ENCODE results near the gene FOXP1.

FOXP1 gene

DNA sequence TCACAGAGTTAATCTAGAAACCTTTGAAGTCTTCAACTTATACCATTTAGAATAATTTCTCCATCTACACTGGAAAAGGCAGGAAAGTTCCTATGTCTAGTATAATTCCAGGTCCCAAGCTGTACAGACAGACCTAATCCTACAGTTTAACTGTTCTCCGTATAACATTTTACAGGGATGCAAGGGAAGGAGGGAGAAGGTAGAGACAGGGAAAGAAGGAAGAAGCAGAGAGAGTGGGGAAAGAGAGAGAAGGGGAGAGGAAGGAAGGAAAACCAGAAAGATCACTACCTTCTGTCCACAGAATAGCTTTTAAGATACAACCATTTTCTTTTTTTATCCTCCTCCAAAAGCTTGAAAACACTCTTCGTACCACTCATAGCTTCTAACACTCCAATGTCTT is 185.8 kb downstream of the FOXP1 start:
- DNase-seq (ENCODE audit: low spot score) = no peak

GRCh38 chr3:71397046-71397445 is 186.5 kb downstream of the FOXP1 start:
- DNase-seq (ENCODE audit: low spot score) = no peak

DNA sequence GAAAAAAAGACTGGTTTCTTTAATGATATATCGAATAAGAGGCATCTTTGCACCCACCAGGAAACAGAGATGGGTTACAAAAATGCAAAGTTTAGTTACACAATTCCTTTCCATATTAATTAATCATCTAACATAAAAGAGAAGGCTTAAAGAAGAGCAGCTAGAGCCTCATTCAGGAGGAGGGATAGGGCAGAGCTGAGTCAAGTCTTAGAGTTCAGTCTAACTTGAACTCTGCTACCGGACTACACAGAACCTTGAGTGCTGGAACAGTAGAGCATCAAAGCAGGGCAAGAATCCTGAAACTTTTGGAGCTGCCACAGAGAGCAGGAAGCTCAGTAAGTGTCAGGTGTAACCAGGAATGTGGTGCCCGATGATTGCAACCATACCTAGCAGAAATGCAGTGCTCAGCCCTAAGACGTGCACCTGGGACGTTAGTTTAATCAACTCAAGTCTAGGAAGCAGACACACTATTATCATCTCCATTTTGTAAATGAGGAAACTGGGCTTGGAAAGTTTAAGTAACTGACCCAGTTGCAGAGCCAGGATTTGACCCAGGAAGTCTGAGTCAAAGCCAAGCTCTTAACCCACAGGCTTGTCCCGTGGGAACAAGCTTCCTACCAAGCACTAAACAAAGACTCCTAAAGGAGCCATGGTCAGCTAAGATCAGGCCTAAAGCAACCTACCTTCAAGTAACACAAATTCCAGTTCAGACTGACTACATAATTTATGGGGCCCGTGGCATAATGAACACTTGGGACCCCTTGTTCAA is 187.4 kb downstream of the FOXP1 start:
- DNase-seq (ENCODE audit: low spot score) = no peak

- no peak for DNase-seq (ENCODE audit: low spot score)
Measured at GRCh38 chr3:71395470-71395869, 188.1 kb downstream of the FOXP1 start.

DNA sequence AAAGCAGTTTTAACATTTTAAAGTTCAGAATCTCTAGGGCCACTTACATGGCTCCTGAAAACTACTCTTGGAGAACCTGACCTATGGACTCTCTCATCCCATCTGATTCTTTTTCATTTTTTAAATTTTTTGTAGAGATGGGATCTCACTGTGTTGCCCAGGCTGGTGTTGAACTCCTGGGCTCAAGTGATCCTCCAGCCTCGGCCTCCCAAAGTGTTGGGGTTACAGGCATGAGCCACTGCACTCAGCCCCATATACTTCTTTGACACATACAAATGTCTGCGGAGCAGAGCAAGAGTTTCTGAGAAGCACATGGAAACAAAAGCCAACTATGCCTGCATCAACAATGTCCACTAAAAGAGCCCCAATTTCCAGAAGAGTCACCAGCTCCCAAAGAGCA is 189.8 kb downstream of the FOXP1 start:
- DNase-seq (ENCODE audit: low spot score) = no peak

DNA sequence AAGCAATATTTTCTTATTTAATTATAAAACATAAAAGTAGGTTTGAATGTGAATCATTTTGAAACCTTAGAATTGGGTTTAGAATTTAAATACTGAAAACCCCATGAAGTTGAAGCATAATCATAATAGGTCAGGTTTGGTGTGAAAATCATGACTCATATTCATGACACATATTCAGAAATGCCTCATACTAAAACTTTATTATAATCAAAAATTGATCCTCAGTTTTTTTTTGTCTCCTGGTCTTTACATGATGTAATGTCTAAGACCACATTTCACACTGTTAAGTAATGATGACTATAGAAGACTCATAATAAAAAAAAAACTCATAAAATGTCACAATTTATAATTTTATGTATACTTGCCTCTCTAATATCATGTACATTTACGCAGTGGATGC is 190.4 kb downstream of the FOXP1 start:
- DNase-seq (ENCODE audit: low spot score) = peak; percentile 58

GRCh38 chr3:71392251-71392650 is 191.3 kb downstream of the FOXP1 start:
- peak; percentile 32 for DNase-seq (ENCODE audit: low spot score)

DNA sequence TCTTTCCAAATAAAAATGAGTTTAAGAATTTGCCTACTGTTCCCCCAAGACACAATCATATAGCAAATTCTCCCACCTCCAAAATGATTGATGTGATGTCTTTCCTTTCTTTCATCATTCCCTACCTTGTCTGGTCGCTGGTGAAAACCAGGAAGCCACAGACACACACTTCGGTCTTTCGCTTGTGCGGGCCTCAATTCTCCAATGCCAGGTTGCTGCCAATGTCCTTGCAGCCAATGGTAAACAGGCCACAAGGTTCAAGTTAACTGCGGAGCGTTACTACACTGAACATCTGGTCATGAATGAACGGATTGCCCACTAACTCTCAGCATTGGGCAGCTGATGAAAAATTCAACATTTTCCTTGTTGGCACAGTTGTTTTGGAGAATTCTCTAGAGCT is 192.2 kb downstream of the FOXP1 start:
- DNase-seq (ENCODE audit: low spot score) = no peak

DNA sequence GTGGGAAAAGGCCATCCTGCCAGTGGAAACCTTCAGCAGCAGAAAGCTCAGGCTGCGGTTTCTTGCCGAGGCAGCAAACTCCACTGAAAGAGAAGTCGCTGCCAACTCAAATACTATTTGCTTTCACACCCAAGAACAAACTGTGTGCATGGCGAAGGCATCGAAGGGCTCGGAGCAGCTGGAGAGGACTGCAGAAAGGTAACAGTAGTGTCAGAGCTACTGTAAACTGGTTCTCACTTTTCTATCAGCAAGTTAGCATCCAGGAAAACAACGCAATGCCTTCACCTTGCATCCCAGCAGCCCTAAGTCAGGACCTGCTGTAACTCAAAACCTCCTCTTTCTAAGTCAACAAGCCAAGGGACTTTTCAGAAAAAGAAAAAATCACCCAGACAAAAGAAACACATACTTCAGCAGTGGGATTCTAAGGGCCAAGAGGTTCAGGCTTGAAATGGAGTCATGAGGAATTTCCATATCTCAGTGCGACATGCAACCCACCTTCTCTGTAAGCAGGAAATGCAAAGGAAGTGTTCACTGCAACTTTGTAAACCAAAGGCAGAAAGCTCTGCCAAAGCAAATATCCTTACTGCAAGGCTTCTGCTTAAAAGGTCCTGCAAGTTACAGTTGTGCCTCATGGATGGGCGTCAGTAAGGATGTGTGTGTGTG is 193.5 kb downstream of the FOXP1 start:
- DNase-seq (ENCODE audit: low spot score) = no peak

GRCh38 chr3:71389191-71389590 is 194.3 kb downstream of the FOXP1 start:
- no peak for DNase-seq (ENCODE audit: low spot score)

DNA sequence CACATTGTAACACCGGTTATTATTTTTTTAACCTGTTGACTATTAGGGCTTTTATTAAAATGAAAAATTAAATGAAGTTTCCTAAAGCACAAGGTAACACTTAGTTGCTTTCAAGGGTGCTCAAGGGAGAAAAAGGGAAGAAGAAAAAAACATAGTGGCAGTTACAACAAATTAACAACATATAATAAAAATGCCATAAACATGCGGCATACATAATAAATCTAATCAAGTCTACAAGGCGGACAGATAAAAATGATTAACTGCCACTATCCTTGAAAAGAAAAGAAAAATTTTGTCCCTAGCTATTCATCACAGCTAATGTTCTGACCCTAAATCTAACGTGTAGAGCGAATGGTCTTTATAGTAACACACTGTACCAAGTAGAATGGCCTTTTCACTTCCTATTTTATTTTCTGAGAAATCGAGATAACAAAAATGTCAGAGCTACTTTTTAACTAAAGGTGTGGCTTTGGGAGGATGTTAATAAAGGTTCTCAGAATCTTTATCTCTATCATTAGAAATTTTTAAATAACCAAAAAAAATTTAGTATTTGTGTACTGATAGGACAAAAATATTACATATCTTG is 194.9 kb downstream of the FOXP1 start:
- DNase-seq (ENCODE audit: low spot score) = no peak

GRCh38 chr3:71387586-71387985 is 195.9 kb downstream of the FOXP1 start:
- no peak for DNase-seq (ENCODE audit: low spot score)

DNA sequence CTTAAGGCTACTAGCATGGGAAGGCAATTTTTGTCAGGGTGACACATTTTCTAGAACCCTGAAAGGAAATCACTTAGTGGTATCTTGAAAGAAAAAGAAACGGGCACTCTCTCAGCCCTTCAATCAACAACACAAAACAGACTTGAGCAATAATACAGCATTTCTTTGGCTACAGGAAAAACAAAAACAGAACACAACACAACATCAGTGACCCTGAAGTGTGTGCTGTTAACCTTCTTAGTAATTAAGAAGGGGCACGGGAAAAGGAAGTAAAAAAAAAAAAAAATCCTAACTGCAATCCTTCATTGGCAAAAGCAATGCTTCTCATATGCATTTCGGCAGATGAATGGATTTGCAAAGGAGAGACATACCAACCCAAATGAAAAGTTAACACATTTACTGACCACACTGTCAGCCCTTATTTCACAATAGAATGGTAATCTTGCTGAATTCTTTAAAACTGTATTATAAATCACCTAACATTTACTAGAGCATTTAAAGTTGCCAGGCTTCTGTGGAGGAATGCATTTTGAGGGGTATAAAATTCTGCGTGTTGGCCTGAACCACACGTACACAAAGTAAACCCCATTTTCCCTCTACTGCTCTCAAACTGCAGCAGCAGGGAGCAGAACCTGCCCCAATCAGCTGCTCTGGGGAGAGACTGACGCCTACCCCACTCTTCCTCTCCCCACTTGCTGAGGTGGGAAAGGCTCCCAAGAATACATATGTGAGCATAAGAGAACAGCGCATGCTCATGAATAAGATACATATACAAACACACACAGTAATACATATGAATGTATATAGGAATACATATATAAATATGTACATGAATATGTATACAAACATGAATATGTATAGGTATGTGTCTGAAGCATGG is 198.5 kb downstream of the FOXP1 start:
- no peak for DNase-seq (ENCODE audit: low spot score)

- no peak for DNase-seq (ENCODE audit: low spot score)
Measured at GRCh38 chr3:71384388-71384787, 199.1 kb downstream of the FOXP1 start.

DNA sequence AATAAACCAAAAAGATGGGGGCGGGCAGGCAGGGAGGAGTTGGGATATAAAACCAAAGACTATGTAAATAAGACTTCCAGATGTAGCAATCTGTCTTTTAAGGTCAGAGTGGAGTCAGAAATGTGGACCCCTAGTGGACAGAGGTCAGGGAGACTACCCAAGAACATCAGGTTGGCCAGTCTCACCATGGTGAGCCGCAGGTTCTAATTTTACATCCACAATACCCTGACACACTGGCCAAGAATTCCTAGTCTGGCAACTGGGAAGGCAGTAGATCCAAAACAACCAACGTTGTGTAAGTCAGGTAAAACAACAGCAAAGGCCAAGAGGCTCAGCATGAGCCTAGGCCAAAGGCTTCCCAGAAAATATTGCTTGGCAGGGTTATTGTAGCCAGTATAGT is 203.4 kb downstream of the FOXP1 start:
- DNase-seq (ENCODE audit: low spot score) = no peak

DNA sequence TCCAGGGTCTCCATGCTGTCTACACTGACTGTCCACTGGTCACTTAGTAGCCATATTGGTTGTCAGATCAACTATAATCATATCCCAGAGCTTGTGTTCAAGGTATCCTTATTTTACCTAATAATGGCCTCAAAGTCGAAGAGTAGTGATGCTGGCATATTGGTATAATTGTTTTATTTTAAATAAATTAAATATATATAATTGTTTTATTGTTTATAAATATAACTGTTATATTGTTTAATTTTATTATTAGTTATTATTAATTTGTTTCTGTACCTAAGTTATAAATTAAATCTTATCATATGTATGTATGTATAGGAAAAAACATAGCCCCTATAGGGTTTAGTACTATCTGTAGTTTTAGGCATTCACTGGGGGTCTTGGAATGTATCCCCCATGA is 205.0 kb downstream of the FOXP1 start:
- DNase-seq (ENCODE audit: low spot score) = no peak

DNA sequence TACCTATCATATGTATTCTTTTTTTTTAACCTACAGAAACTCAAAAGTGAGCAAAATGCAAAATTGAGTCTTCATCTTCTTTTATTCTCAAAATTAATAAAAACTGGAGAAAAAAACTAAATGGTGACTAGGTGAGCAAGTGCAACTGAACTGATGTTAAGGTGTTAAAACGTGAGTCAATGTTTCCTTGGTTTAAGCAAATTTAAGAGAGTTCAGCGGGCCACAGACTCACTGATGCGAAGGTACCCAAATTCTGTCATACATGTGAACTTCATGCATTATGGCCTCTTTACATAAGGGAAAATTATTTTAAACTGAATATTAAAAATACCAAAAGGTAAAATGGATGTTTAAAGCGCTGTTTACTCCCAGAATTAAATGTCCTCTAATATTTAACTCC is 206.6 kb downstream of the FOXP1 start:
- no peak for DNase-seq (ENCODE audit: low spot score)

DNA sequence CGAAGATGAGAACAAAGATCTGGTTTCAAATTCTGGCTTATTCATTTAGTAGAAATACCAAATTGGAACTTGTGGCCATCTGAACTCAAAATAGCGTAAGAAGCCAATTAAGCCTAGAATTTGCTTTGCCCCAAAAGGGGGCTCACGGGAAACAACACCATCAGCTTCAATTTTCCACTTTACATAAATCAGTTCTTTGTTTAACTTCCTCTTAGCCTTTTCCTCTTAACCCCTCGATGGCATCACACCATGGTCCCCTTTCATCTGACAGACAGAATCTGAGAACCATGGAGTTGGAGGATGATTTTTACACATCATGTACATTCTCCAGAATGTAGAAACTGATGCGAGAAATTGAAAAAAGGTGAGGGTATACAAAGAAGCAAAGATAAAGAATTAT is 207.0 kb downstream of the FOXP1 start:
- DNase-seq (ENCODE audit: low spot score) = no peak

- DNase-seq (ENCODE audit: low spot score) = no peak
Measured at GRCh38 chr3:71374582-71374981, 208.9 kb downstream of the FOXP1 start.

DNA sequence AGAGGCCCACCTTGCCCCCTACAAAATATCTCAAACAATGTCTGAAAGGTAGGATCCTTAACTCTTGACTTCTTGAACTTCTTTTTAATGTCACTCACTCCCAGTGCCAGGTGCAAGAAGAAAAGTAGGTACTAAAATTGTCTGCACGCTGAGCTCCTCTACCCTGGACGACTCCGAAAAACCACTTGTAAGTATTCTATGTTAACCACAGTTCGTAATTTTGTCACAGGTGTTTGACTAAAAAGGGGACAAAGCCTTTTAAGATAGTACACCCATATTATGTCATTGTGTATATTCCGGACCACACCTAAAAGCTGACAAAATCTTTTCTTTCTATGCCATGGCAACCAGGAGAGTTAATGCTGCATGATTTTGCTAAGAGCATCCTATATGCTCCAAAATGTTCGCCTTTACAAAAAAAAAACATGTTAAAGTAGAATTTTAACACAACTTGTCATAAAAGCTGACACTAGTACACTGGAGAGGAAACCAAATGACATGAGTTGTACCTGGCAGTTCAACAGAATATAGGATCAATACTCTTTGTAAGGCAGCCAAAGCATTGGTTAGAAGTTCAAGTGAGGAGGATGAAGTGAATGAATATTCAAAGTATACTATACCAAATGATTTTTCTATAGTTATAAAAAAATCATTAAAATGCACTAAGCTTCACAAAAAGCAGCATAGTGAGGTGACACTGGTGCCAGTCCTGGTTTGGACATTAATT is 210.5 kb downstream of the FOXP1 start:
- peak; percentile 70 for DNase-seq (ENCODE audit: low spot score)

DNA sequence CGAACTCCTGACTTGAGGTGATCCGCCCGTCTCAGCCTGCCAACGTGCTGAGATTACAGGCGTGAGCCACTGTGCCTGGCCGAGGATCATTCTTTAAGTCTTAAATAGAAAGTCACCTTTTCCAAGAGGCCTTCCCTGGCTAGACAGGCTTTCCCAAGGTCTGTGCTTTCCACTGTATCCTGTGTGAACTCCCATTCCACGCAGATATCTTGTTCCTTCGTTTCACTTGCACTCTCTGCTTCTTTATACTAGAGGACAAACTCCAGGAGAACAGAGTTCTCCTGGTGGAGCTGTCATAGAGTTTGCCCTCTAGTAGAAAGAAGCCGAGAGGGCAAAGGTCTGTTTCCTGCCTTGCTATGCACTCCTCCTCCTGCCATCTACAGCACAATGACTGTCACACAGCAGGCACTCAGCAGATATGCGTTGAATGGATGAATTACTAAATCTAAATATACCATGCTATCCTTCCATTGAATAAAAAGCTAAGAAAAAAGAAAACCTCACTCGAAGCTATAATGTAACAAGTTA is 211.2 kb downstream of the FOXP1 start:
- DNase-seq (ENCODE audit: low spot score) = no peak

DNA sequence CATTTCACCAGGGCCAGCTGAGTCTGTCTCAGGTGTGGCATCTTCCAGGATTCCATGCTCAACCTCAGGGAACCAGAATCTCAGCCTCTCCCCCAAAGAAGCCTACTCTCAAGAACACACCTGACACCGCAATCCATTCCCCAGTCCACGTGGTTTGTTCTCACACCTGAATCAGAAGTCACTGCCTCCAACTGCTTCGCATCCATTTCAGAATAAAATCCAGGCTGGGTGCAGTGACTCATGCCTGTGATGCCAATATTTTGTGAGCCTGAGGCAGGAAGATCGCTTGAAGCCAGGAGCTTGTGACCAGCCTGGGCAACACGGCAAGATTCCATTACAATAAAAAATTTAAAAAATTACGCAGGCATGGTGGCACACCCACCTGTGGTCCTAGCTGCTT is 212.2 kb downstream of the FOXP1 start:
- no peak for DNase-seq (ENCODE audit: low spot score)

All from CD4-positive, alpha-beta T cell treated with Interleukin-2 at 100 ng/mL for 4 hours (primary cell).